HepG2 (cell line): Measurements from ENCODE around the gene NME4. TPM values are rescaled to one million over a fixed set of nuclear protein-coding genes. Genes with fewer than 3 reads are reported as not detected.

Source experiments
- ARNT ChIP-seq: fragments of 450-650 bp; IDR thresholded peaks from 2 replicates; pipeline ENCODE4 v1.6.1; 2017
- CHCHD3 ChIP-seq: sonication (generic); formaldehyde crosslinking; IDR thresholded peaks from 2 replicates; pipeline ENCODE4 v1.8.0; 2022; ENCODE audit warnings: mild to moderate bottlenecking, missing genetic modification reagents, moderate library complexity
- ELF1 ChIP-seq: sonication (generic); formaldehyde crosslinking; IDR thresholded peaks from 2 replicates; pipeline ENCODE4 v1.4.0; 2020; ENCODE audit warnings: missing genetic modification reagents
- FLYWCH1 ChIP-seq: sonication (generic); formaldehyde crosslinking; IDR thresholded peaks from 2 replicates; pipeline ENCODE4 v1.8.1; 2023; ENCODE audit warnings: mild to moderate bottlenecking, missing genetic modification reagents
- GABPB1 ChIP-seq: IDR thresholded peaks from 2 replicates; pipeline ENCODE4 v1.6.1; 2016; ENCODE audit warnings: mild to moderate bottlenecking, missing genetic modification reagents, moderate library complexity, missing compliant biosample characterization
- HDAC6 ChIP-seq: fragments of 200-600 bp; sonication (generic); IDR thresholded peaks from 2 replicates; pipeline ENCODE4 v1.7.0; 2017; ENCODE audit warnings: mild to moderate bottlenecking, antibody characterized with exemption, low read length, low read depth
- KAT7 ChIP-seq: IDR thresholded peaks from 2 replicates; pipeline ENCODE4 v1.6.1; 2018; ENCODE audit warnings: borderline replicate concordance, missing compliant biosample characterization
- KLF6 ChIP-seq: IDR thresholded peaks from 2 replicates; pipeline ENCODE4 v1.8.0; 2016; ENCODE audit warnings: missing biosample characterization, missing genetic modification reagents
- MYC ChIP-seq: sonication (generic); formaldehyde crosslinking; IDR thresholded peaks from 2 replicates; pipeline ENCODE4 v1.9.0; 2021; ENCODE audit warnings: missing genetic modification reagents, borderline replicate concordance
- NR2F1 ChIP-seq, 2 experiments: fragments of 450-650 bp in 1 of 2; formaldehyde crosslinking in 1 of 2; IDR thresholded peaks; 2 replicates each; pipeline versions ENCODE4 v1.5.0 to v1.6.1; 2016 to 2020; ENCODE audit warnings: mild to moderate bottlenecking in 1 of 2, missing compliant biosample characterization in 1 of 2, missing genetic modification reagents in 1 of 2, moderate library complexity in 1 of 2
- PHB2 ChIP-seq: fragments of 450-650 bp; IDR thresholded peaks from 2 replicates; pipeline ENCODE4 v1.6.1; 2018; ENCODE audit not compliant: partially characterized antibody
- RBAK ChIP-seq: sonication (generic); formaldehyde crosslinking; IDR thresholded peaks from 2 replicates; pipeline ENCODE4 v1.5.1; 2020; ENCODE audit warnings: mild to moderate bottlenecking, missing genetic modification reagents
- RBM22 ChIP-seq: fragments of 200-400 bp; formaldehyde crosslinking; optimal IDR thresholded peaks from 2 replicates; pipeline ENCODE3; 2017; ENCODE audit warnings: mild to moderate bottlenecking, low read length, moderate library complexity
- RFXANK ChIP-seq: IDR thresholded peaks from 2 replicates; pipeline ENCODE4 v1.6.1; 2016
- RORA ChIP-seq: sonication (generic); formaldehyde crosslinking; IDR thresholded peaks from 2 replicates; pipeline ENCODE4 v1.5.0; 2020; ENCODE audit warnings: mild to moderate bottlenecking, missing genetic modification reagents, moderate library complexity
- RXRB ChIP-seq: IDR thresholded peaks from 2 replicates; pipeline ENCODE4 v1.6.1; 2016; ENCODE audit warnings: borderline replicate concordance, missing genetic modification reagents, missing compliant biosample characterization
- SNAPC5 ChIP-seq: sonication (generic); formaldehyde crosslinking; IDR thresholded peaks from 2 replicates; pipeline ENCODE4 v1.8.1; 2023; ENCODE audit warnings: mild to moderate bottlenecking, missing genetic modification reagents, borderline replicate concordance
- THAP11 ChIP-seq: IDR thresholded peaks from 2 replicates; pipeline ENCODE4 v1.6.1; 2016; ENCODE audit warnings: missing biosample characterization, missing genetic modification reagents
- THAP7 ChIP-seq: sonication (generic); formaldehyde crosslinking; IDR thresholded peaks from 2 replicates; pipeline ENCODE4 v1.8.1; 2023; ENCODE audit warnings: mild to moderate bottlenecking, missing genetic modification reagents
- TOE1 ChIP-seq: sonication (generic); formaldehyde crosslinking; IDR thresholded peaks from 2 replicates; pipeline ENCODE4 v1.4.0; 2020; ENCODE audit warnings: mild to moderate bottlenecking, missing genetic modification reagents
- ZBTB1 ChIP-seq: sonication (generic); formaldehyde crosslinking; IDR thresholded peaks from 2 replicates; pipeline ENCODE4 v1.4.0; 2020; ENCODE audit warnings: missing genetic modification reagents, borderline replicate concordance
- ZMAT5 ChIP-seq: sonication (generic); formaldehyde crosslinking; IDR thresholded peaks from 2 replicates; pipeline ENCODE4 v1.5.0; 2020; ENCODE audit warnings: mild to moderate bottlenecking, low read depth, missing genetic modification reagents, borderline replicate concordance
- ZNF10 ChIP-seq: sonication (generic); formaldehyde crosslinking; IDR thresholded peaks from 2 replicates; pipeline ENCODE4 v1.4.0; 2020; ENCODE audit warnings: mild to moderate bottlenecking, low read depth, missing genetic modification reagents, borderline replicate concordance
- ZNF143 ChIP-seq: sonication (generic); formaldehyde crosslinking; IDR thresholded peaks from 2 replicates; pipeline ENCODE4 v1.4.0; 2020; ENCODE audit warnings: missing genetic modification reagents
- ZNF292 ChIP-seq: sonication (generic); formaldehyde crosslinking; IDR thresholded peaks from 2 replicates; pipeline ENCODE4 v1.8.1; 2022; ENCODE audit warnings: mild to moderate bottlenecking, low read depth, missing genetic modification reagents, borderline replicate concordance
- ZNF331 ChIP-seq: sonication (generic); formaldehyde crosslinking; IDR thresholded peaks from 2 replicates; pipeline ENCODE4 v1.4.0; 2020; ENCODE audit warnings: missing genetic modification reagents
- ZNF382 ChIP-seq: sonication (generic); formaldehyde crosslinking; IDR thresholded peaks from 2 replicates; pipeline ENCODE4 v1.5.0; 2020; ENCODE audit warnings: missing genetic modification reagents, mild to moderate bottlenecking, borderline replicate concordance
- ZNF501 ChIP-seq: sonication (generic); formaldehyde crosslinking; IDR thresholded peaks from 2 replicates; pipeline ENCODE4 v1.5.1; 2020; ENCODE audit warnings: mild to moderate bottlenecking, moderate library complexity, missing genetic modification reagents
- ZNF564 ChIP-seq: sonication (generic); formaldehyde crosslinking; IDR thresholded peaks from 2 replicates; pipeline ENCODE4 v1.8.1; 2023; ENCODE audit warnings: mild to moderate bottlenecking, missing genetic modification reagents
- polyA plus RNA-seq, 8 experiments: library from polyadenylated mRNA; depleted of rRNA in 3 of 8; stranded (reverse) in 7 of 8; unstranded in 1 of 8; fragments of >200 nt; fragmentation: Illumina TruSeq in 4 of 8; extraction: Trizol in 4 of 8; gene quantifications; 2 replicates each; pipeline versions ENCODE4 v1.2.1 to v1.2.3, GENCODE V29; 2011 to 2016; ENCODE audit warnings: low read depth in 4 of 8, missing spikeins in 1 of 8, mixed read lengths in 1 of 8; ENCODE audit not compliant: insufficient read depth in 1 of 8
- total RNA-seq, 5 experiments: library from RNA; depleted of rRNA; stranded (reverse); fragments of >200 nt; fragmentation: Illumina TruSeq; extraction: Trizol; gene quantifications; 2 replicates each; pipeline ENCODE4 v1.2.3, GENCODE V29; 2016; ENCODE audit warnings: low read depth in 1 of 5
- TF ChIP-seq, protein P1 (sequence below): sonication (generic); formaldehyde crosslinking; IDR thresholded peaks from 2 replicates; pipeline ENCODE4 v1.4.0; 2020; ENCODE audit warnings: missing genetic modification reagents, mild to moderate bottlenecking, borderline replicate concordance

Gene NME4
- total and polyA plus RNA-seq, 2 of the 13 experiments (the other 11 are each of a cell fraction or from before 2014, with no cell fraction given), result 121 to 263 TPM

- TF ChIP-seq ZNF501 (CRISPR knock-in tag), result no peak
- TF ChIP-seq ZBTB1 (CRISPR knock-in tag), result no peak
- TF ChIP-seq RFXANK, result 0 out of 2 replicates have a peak, but pooled peaks have one; percentile 59
- no peak for TF ChIP-seq ZNF10
- TF ChIP-seq, protein P1, sequence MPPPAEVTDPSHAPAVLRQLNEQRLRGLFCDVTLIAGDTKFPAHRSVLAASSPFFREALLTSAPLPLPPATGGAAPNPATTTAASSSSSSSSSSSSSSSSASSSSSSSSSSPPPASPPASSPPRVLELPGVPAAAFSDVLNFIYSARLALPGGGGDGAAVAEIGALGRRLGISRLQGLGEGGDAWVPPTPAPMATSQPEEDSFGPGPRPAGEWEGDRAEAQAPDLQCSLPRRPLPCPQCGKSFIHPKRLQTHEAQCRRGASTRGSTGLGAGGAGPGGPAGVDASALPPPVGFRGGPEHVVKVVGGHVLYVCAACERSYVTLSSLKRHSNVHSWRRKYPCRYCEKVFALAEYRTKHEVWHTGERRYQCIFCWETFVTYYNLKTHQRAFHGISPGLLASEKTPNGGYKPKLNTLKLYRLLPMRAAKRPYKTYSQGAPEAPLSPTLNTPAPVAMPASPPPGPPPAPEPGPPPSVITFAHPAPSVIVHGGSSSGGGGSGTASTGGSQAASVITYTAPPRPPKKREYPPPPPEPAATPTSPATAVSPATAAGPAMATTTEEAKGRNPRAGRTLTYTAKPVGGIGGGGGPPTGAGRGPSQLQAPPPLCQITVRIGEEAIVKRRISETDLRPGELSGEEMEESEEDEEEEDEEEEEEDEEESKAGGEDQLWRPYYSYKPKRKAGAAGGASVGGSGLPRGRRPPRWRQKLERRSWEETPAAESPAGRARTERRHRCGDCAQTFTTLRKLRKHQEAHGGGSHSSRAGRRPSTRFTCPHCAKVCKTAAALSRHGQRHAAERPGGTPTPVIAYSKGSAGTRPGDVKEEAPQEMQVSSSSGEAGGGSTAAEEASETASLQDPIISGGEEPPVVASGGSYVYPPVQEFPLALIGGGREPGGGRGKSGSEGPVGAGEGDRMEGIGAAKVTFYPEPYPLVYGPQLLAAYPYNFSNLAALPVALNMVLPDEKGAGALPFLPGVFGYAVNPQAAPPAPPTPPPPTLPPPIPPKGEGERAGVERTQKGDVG, result no peak
- TF ChIP-seq ZNF292 (CRISPR knock-in tag), result no peak
- no peak for TF ChIP-seq CHCHD3 (CRISPR knock-in tag)
- TF ChIP-seq ELF1 (CRISPR knock-in tag), result no peak
- TF ChIP-seq KAT7, result peak; percentile 49; the same call in 1 of the 2 replicates
- peak; percentile 22; the same call in 1 of the 2 replicates for TF ChIP-seq GABPB1 (CRISPR knock-in tag)
- no peak for TF ChIP-seq ZNF143 (CRISPR knock-in tag)
- TF ChIP-seq RBM22, result no peak
- TF ChIP-seq ARNT, result no peak
- no peak for TF ChIP-seq ZMAT5
- no peak for TF ChIP-seq HDAC6
- no peak for TF ChIP-seq RBAK (CRISPR knock-in tag)
- no peak for TF ChIP-seq PHB2
- TF ChIP-seq MYC, result 0 out of 2 replicates have a peak, but pooled peaks have one; percentile 41
- TF ChIP-seq TOE1 (CRISPR knock-in tag), result no peak
- TF ChIP-seq ZNF382 (CRISPR knock-in tag), result no peak
- no peak for TF ChIP-seq SNAPC5 (CRISPR knock-in tag)
- TF ChIP-seq NR2F1 (CRISPR knock-in tag; IDR thresholded peaks at IDR 0.05), result no peak
- TF ChIP-seq RXRB (CRISPR knock-in tag), result no peak
- no peak for TF ChIP-seq KLF6 (CRISPR knock-in tag)
- 0 out of 2 replicates have a peak, but pooled peaks have one; percentile 9 for TF ChIP-seq THAP11 (CRISPR knock-in tag)
- TF ChIP-seq FLYWCH1 (CRISPR knock-in tag), result no peak
- TF ChIP-seq ZNF331 (CRISPR knock-in tag), result no peak
- no peak for TF ChIP-seq ZNF564 (CRISPR knock-in tag)
- no peak for TF ChIP-seq RORA (CRISPR knock-in tag)
- TF ChIP-seq THAP7 (CRISPR knock-in tag), result no peak
Observed at GRCh38 chr16:396605-397004, 394 bp upstream of the NME4 start (continued).
